H1 (cell line): ENCODE measurements around the gene ANAPC7. TPM values are rescaled to one million over a fixed set of nuclear protein-coding genes. Genes with fewer than 3 reads are reported as not detected.

ENCODE experiments used
- ASH2L ChIP-seq: fragments of 200-600, 300-600 bp; sonication (generic); IDR thresholded peaks from one replicate; pipeline ENCODE4 v1.7.1; 2017; ENCODE audit warnings: low read length
- BCL11A ChIP-seq, 2 experiments: IDR thresholded peaks; one replicate each; pipeline ENCODE4 v1.6.1; 2011; ENCODE audit warnings: low read depth in 2 of 2, low read length in 2 of 2, mild to moderate bottlenecking in 2 of 2
- GABPA ChIP-seq: IDR thresholded peaks from 2 replicates; pipeline ENCODE4 v1.6.1; 2011; ENCODE audit warnings: mild to moderate bottlenecking, low read length, moderate library complexity, borderline replicate concordance; ENCODE audit not compliant: insufficient read depth
- JUN ChIP-seq: IDR thresholded peaks from 2 replicates; pipeline ENCODE4 v1.6.1; 2011; ENCODE audit warnings: low read depth, mild to moderate bottlenecking, improper control_type of control experiment, low read length
- KDM1A ChIP-seq: fragments of 200-600, 300-600 bp; sonication (generic); IDR thresholded peaks from 2 replicates; pipeline ENCODE4 v1.7.1; 2016; ENCODE audit warnings: mild to moderate bottlenecking, low read length, borderline replicate concordance
- PHF8 ChIP-seq: fragments of 200-600 bp; sonication (generic); conservative IDR thresholded peaks from 2 replicates; pipeline ENCODE4 v1.7.1; 2012; ENCODE audit warnings: low read depth, mild to moderate bottlenecking, inconsistent platforms, low read length, moderate library complexity
- TAF7 ChIP-seq: optimal IDR thresholded peaks from 2 replicates; pipeline ENCODE3; 2011; ENCODE audit warnings: low read depth, mild to moderate bottlenecking, inconsistent platforms, low read length, moderate library complexity, borderline replicate concordance
- TBP ChIP-seq: IDR thresholded peaks from 2 replicates; pipeline ENCODE4 v1.6.1; 2011; ENCODE audit warnings: low read depth, low read length, improper control_type of control experiment
- polyA plus RNA-seq, 7 experiments: library from polyadenylated mRNA; depleted of rRNA in 3 of 7; stranded (reverse) in 5 of 7; unstranded in 2 of 7; fragments of >200 nt in 5 of 7; fragments of 200-250 nt in 2 of 7; gene quantifications; 1 replicate in 5 of 7; 2 replicates in 1 of 7; 4 replicates in 1 of 7; pipeline versions ENCODE4 v1.2.1 to v1.2.3, GENCODE V29; 2011 to 2013; ENCODE audit warnings: missing spikeins in 2 of 7, mixed read lengths in 2 of 7
- total RNA-seq: library from RNA; stranded (reverse); fragmentation: NEBNext Ultra II Directional; extraction: Animal tissue kit (Norgen Biotek cat#: 25700); gene quantifications from 2 replicates; pipeline ENCODE4 v1.2.1, GENCODE V29; 2021
- TF ChIP-seq, protein P1 (sequence below): fragments of 300-600 bp; sonication (generic); IDR thresholded peaks from 2 replicates; pipeline ENCODE4 v1.7.1; 2012; ENCODE audit warnings: low read length, moderate library complexity, mild to moderate bottlenecking, inconsistent platforms; ENCODE audit not compliant: insufficient replicate concordance

ANAPC7 gene
- total and polyA plus RNA-seq, 2 of the 8 experiments (the other 6 are each of a cell fraction or from before 2014, with no cell fraction given) = 72.8 to 105 TPM

DNA sequence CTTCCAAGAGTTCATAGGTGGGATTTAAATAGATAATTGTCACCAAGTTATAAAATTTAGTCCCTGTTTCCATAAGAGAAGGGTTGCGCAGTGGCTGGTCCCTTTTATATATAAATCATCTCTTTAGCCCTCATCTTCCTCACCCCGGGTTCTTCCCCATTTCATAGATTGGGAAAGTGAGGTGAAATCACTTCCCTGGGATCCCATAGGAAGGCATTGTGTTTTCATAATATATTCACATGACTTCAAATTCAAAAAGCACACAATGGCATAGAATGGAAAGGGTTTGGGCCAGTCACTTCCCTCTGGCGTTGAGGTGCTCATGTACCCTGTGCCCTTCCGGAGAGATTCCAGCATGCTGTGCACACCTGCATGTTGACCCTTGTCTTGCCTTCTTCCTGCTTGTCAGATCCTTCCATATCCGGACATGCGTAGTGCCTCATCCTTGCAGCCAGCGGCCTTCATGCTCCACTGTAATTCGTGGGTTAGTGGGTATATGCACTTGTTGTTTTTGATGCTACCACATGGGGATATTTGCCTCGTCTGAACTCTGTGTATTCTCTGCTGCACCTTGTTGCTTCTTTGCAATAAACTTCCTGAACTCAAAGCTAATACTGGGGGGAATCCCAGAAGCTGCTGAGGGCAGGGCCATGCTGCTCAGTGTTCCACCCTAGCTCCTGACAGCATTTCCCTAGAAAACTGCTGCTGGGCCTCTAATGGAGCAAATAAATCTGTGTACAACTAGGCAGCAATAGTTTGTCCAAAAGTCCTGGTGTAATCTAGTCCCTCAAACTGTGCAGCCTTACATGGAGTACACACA, 59.6 kb downstream of the ANAPC7 start (continued):
- TF ChIP-seq, protein P1, sequence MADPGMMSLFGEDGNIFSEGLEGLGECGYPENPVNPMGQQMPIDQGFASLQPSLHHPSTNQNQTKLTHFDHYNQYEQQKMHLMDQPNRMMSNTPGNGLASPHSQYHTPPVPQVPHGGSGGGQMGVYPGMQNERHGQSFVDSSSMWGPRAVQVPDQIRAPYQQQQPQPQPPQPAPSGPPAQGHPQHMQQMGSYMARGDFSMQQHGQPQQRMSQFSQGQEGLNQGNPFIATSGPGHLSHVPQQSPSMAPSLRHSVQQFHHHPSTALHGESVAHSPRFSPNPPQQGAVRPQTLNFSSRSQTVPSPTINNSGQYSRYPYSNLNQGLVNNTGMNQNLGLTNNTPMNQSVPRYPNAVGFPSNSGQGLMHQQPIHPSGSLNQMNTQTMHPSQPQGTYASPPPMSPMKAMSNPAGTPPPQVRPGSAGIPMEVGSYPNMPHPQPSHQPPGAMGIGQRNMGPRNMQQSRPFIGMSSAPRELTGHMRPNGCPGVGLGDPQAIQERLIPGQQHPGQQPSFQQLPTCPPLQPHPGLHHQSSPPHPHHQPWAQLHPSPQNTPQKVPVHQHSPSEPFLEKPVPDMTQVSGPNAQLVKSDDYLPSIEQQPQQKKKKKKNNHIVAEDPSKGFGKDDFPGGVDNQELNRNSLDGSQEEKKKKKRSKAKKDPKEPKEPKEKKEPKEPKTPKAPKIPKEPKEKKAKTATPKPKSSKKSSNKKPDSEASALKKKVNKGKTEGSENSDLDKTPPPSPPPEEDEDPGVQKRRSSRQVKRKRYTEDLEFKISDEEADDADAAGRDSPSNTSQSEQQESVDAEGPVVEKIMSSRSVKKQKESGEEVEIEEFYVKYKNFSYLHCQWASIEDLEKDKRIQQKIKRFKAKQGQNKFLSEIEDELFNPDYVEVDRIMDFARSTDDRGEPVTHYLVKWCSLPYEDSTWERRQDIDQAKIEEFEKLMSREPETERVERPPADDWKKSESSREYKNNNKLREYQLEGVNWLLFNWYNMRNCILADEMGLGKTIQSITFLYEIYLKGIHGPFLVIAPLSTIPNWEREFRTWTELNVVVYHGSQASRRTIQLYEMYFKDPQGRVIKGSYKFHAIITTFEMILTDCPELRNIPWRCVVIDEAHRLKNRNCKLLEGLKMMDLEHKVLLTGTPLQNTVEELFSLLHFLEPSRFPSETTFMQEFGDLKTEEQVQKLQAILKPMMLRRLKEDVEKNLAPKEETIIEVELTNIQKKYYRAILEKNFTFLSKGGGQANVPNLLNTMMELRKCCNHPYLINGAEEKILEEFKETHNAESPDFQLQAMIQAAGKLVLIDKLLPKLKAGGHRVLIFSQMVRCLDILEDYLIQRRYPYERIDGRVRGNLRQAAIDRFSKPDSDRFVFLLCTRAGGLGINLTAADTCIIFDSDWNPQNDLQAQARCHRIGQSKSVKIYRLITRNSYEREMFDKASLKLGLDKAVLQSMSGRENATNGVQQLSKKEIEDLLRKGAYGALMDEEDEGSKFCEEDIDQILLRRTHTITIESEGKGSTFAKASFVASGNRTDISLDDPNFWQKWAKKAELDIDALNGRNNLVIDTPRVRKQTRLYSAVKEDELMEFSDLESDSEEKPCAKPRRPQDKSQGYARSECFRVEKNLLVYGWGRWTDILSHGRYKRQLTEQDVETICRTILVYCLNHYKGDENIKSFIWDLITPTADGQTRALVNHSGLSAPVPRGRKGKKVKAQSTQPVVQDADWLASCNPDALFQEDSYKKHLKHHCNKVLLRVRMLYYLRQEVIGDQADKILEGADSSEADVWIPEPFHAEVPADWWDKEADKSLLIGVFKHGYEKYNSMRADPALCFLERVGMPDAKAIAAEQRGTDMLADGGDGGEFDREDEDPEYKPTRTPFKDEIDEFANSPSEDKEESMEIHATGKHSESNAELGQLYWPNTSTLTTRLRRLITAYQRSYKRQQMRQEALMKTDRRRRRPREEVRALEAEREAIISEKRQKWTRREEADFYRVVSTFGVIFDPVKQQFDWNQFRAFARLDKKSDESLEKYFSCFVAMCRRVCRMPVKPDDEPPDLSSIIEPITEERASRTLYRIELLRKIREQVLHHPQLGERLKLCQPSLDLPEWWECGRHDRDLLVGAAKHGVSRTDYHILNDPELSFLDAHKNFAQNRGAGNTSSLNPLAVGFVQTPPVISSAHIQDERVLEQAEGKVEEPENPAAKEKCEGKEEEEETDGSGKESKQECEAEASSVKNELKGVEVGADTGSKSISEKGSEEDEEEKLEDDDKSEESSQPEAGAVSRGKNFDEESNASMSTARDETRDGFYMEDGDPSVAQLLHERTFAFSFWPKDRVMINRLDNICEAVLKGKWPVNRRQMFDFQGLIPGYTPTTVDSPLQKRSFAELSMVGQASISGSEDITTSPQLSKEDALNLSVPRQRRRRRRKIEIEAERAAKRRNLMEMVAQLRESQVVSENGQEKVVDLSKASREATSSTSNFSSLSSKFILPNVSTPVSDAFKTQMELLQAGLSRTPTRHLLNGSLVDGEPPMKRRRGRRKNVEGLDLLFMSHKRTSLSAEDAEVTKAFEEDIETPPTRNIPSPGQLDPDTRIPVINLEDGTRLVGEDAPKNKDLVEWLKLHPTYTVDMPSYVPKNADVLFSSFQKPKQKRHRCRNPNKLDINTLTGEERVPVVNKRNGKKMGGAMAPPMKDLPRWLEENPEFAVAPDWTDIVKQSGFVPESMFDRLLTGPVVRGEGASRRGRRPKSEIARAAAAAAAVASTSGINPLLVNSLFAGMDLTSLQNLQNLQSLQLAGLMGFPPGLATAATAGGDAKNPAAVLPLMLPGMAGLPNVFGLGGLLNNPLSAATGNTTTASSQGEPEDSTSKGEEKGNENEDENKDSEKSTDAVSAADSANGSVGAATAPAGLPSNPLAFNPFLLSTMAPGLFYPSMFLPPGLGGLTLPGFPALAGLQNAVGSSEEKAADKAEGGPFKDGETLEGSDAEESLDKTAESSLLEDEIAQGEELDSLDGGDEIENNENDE = no peak
- TF ChIP-seq PHF8 = no peak
- no peak for TF ChIP-seq TAF7
- no peak for TF ChIP-seq KDM1A
- no peak for TF ChIP-seq GABPA
- no peak for TF ChIP-seq TBP
- no peak for TF ChIP-seq BCL11A (IDR thresholded peaks at IDR 0.05; ENCODE audit: low read depth in 2 of 2, low read length in 2 of 2)
- TF ChIP-seq JUN = no peak
- TF ChIP-seq ASH2L = no peak
